Right cardiac atrium (tissue), 5 donors: Measurements from ENCODE around the gene NF2. TPM values are rescaled to one million over a fixed set of nuclear protein-coding genes. Genes with fewer than 3 reads are reported as not detected.
"Not testable (repeated sequence)": the region's sequence is repeated elsewhere in the genome, so short reads cannot be mapped to it uniquely, and the experiment has no call there.

Experiments
- ATAC-seq, 2 donors: fragments of 200-7000 bp; cut with Tn5 transposase; one replicate each; pipeline versions ENCODE4 v1.8.0 to v1.9.1; 2020; ENCODE audit warnings: moderate library complexity in 2 of 2, mild to moderate bottlenecking in 1 of 2
- DNase-seq, 3 donors: peaks; one replicate each; pipeline ENCODE4 v3.0.0-alpha.2; 2020
- H3K27ac ChIP-seq: one replicate; pipeline ENCODE4 v1.5.1; 2013; ENCODE audit warnings: mild to moderate bottlenecking, low read length, control low read depth, moderate library complexity
- H3K27me3 ChIP-seq: one replicate; pipeline ENCODE4 v1.6.1; 2013; ENCODE audit not compliant: control insufficient read depth, insufficient read depth
- H3K4me1 ChIP-seq: one replicate; pipeline ENCODE4 v1.6.1; 2013; ENCODE audit warnings: low read length; ENCODE audit not compliant: control insufficient read depth, insufficient read depth
- H3K4me3 ChIP-seq: one replicate; pipeline ENCODE4 v1.5.1; 2013; ENCODE audit warnings: low read length, control low read depth
- H3K9me3 ChIP-seq: one replicate; pipeline ENCODE4 v1.6.1; 2013; ENCODE audit warnings: low read length; ENCODE audit not compliant: control insufficient read depth
- WGBS: extraction: QIAGEN DNeasy Blood & Tissue Kit; methylation state at CpG from one replicate; pipeline ENCODE4 v1.1.7; 2013; 5-methylcytosine and 5-hydroxymethylcytosine counted together
- intact Hi-C, 4 donors: fragments of 100-400 bp; cut with DNase I; formaldehyde crosslinking; loops; one replicate each; pipeline versions ENCODE4 v1.11.0 to v1.14.0; 2022 to 2023
- polyA plus RNA-seq: library from polyadenylated mRNA; stranded (reverse); fragments of 200-250 nt; gene quantifications from one replicate; pipeline ENCODE4 v1.2.3, GENCODE V29; 2013
- total RNA-seq, 4 donors: library from RNA; stranded (reverse); fragmentation: NEBNext Ultra II Directional; extraction: Animal tissue kit (Norgen Biotek cat#: 25700); gene quantifications; one replicate each; pipeline ENCODE4 v1.2.1, GENCODE V29; 2021
- donor health status: healthy with polysubstance abuse.
- donor health status: DM: no; HTN: yes; CAD: no.
- donor health status: DM: no; HTN: no; CAD: no.
- donor health status: DM: no; HTN: yes; CAD: no; lungs with severe emphysema.
- donor health status: DM: yes; HTN: yes; CAD: no.

The NF2 gene
- total and polyA plus RNA-seq, 5 donors, result 23.4 to 53.9 (median 49.0) TPM

DNA sequence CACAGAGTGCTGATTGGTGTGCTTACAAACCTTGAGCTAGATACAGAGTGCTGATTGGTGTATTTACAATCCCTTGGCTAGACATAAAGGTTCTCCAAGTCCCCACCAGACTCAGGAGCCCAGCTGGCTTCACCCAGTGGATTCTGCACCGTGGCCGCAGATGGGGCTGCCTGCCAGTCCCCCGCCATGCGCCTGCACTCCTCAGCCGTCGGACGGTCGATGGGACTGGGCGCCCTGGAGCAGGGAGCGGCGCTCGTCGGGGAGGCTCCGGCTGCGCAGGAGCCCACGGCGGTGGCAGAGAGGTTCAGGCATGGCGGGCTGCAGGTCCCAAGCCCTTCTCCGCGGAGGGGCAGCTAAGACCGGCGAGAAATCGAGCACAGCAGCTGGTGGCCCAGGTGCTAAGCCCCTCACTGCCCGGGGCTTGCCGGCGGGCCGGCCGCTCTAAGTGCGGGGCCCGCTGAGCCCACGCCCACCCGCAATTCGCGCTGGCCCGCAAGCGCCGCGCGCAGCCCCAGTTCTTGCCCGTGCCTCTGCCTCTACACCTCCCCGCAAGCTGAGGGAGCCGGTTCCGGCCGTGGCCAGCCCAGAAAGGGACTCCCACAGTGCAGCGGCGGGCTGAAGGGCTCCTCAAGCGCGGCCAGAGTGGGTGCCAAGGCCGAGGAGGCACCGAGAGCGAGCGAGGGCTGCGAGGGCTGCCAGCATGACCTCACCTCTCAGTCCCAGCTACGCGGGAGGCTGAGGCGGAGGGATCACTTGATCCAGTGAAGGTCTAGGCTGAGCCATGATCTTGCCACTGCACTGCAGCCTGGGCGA lies 5.4 kb upstream of the NF2 start:
- H3K27me3 ChIP-seq, H3K9me3 ChIP-seq, H3K4me3 ChIP-seq, H3K4me1 ChIP-seq, H3K27ac ChIP-seq, ATAC-seq, intact Hi-C loops: not testable (repeated sequence)
- DNase-seq, result peak in 1 of 3 donors; percentile 58
- WGBS, result 93% methylated on average over 57 of the region's 57 CpGs

DNA sequence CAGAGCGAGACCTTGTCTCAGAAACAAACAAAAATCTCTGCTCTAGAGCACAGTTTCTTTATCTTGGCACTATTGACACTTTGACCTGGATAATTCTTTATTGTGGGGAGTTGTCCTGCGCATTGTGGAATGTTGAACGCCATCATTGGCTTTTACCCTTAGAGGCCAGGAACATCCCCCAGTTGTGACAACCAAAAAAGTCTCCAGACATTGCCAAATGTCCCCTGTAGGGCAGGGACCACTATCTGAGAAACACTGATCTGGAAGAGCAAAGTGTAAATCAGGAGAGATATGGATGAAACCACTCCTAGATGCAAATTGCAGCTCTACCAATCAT lies 4.8 kb upstream of the NF2 start:
- no peak for DNase-seq
- H3K9me3 ChIP-seq, result no peaks in the 10 kb centered on the region
- H3K4me3 ChIP-seq, result no peak overlapping the region
- ATAC-seq, result no peak
- intact Hi-C loops, result no loop called here
- no peak overlapping the region for H3K27ac ChIP-seq
- WGBS, result 95% methylated on average over 3 of the region's 3 CpGs
- H3K27me3 ChIP-seq, result no peaks in the 10 kb centered on the region
- no peaks in the 10 kb centered on the region for H3K4me1 ChIP-seq

DNA sequence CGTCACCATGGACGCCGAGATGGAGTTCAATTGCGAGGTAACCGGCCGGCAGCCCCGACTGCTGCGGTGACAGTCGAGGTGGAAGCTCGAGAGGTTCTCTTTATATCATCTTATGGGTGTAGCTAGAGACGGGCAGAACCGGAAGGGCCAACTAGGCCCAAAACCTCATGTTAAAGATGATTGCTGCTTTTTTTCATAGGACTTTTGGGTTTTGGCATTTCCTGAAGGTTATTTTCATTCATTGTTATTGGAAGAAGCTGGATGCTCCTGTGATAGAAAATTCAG lies 585 bp downstream of the NF2 start:
- DNase-seq, result peak in 1 of 3 donors; percentile 71

DNA sequence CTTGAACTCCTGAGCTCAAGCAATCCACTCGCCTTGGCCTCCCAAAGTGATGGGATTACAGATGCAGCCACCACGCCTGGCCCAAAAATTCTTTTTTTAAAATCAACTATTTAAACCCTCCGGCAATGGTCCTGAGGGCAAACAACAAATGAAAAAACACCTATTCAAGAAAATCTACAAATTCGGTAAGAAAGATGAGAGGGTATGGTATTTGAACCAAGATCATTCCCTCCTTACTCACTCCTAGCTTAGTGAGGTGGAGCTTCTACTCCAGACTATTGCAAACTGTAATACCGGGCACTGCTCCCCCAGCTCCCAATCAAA lies 2.1 kb downstream of the NF2 start:
- 95% methylated on average over 5 of the region's 5 CpGs for WGBS
- no peaks in the 10 kb centered on the region for H3K27me3 ChIP-seq
- H3K4me1 ChIP-seq, result no peaks in the 10 kb centered on the region
- H3K27ac ChIP-seq, result no peak overlapping the region
- ATAC-seq (no peak), DNase-seq (no peak)
- H3K4me3 ChIP-seq, result no peak overlapping the region
- intact Hi-C loops, result no loop called here
- H3K9me3 ChIP-seq, result no peaks in the 10 kb centered on the region

More for the DNA sequence above, 585 bp downstream of the NF2 start:
- WGBS, result 0% methylated on average over 12 of the region's 12 CpGs
- H3K27ac ChIP-seq, result peak overlapping the region; percentile 91
- ATAC-seq, result no peak
- intact Hi-C loops, result no loop called here
- H3K9me3 ChIP-seq, result no peaks in the 10 kb centered on the region
- peak overlapping the region; percentile 77 for H3K4me3 ChIP-seq
- no peaks in the 10 kb centered on the region for H3K27me3 ChIP-seq
- H3K4me1 ChIP-seq, result no peaks in the 10 kb centered on the region

DNA sequence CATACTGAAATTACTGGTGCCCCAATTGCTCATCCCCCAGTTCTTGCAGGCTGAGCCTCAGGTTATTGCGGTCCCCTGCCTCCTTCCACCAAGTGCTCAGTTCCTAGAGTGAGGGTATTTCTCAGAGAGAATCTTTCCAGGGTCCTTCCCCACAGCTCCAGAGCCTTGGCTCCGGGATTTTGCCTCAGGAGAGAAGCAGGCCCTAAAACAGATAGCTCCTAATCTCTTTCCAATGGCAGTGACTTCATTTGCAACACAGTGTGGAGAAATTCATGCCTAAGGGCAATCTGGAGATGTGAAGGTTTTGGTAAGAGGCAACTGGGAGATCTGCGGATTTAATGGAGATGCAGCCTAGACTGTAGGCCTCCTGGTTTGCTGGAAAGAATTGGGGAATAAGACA lies 2.9 kb downstream of the NF2 start:
- ATAC-seq (no peak), DNase-seq (no peak)
- no peaks in the 10 kb centered on the region for H3K9me3 ChIP-seq
- intact Hi-C loops, result no loop called here
- H3K27ac ChIP-seq, result no peak overlapping the region
- 88% methylated on average over 3 of the region's 3 CpGs for WGBS
- H3K4me1 ChIP-seq, result no peaks in the 10 kb centered on the region
- H3K27me3 ChIP-seq, result no peaks in the 10 kb centered on the region
- no peak overlapping the region for H3K4me3 ChIP-seq

DNA sequence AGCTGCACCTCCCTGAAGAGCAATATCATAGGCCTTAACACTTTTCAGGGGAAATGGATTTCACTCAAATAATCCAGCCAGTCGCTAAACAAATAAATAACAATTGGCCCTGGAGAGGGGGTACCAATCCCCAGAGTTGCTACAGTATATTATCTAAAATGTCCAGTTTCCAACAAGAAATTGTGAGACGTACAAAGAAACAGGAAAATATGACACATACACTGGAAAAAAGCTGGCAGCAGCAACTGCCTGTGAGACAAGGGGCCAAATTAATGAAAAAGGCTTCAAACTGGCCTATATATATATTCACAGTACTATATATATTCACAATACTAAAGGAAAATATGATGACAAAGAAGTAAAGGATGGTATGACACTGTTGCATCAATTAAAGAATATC lies 4.0 kb downstream of the NF2 start:
- intact Hi-C loops, result no loop called here
- Histone ChIP-seq H3K27ac (no peak overlapping the region), H3K4me1 (no peaks in the 10 kb centered on the region), H3K9me3 (no peaks in the 10 kb centered on the region), H3K27me3 (no peaks in the 10 kb centered on the region), H3K4me3 (no peak overlapping the region)
- ATAC-seq (no peak), DNase-seq (no peak)
- 52% methylated on average over 2 of the region's 2 CpGs for WGBS

DNA sequence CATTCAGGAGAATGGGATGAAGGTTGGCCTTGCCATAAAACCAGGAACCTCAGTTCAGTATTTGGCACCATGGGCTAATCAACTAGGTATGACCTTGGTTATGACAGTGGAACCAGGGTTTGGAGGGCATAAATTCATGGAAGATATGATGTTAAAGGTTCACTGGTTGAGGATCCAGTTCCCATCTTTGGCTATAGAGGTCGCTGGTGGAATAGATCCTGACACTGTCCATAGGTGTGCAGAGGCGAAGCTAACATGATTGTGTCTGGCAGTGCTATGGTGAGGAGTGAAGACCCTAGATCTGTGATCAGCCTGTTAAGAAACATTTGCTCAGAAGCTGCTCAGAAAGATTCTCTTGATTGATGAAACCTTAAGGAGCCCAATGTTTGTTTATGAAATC lies 5.7 kb downstream of the NF2 start:
- ATAC-seq, result no peak
- WGBS, result 63% methylated on average over 2 of the region's 2 CpGs
- intact Hi-C loops, result no loop called here

DNA sequence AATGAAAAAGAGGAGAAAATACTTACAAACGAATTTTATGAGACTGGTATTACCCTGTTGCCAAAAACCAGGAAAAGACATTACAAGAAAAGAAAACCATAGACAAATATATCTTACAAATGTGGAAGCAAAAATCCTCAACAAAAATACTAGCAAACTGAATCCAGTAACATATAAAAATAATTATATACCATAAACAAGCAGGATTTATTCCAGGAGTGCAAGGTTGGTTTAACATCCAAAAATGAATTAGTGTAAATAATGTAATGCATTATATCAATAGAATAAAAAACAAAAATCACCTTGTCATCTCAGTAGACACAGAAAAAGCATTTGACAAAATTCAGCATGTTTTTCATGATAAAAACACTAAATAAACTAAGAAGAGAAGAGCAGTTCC lies 7.3 kb downstream of the NF2 start:
- Histone ChIP-seq H3K4me1 (peaks cover 2% of the 10 kb centered on the region), H3K27ac (no peak overlapping the region), H3K9me3 (no peaks in the 10 kb centered on the region), H3K4me3 (no peak overlapping the region), H3K27me3 (no peaks in the 10 kb centered on the region)
- ATAC-seq, result no peak
- no peak for DNase-seq
- intact Hi-C loops, result no loop called here
- 97% methylated on average over 1 of the region's 1 CpG for WGBS

More for the DNA sequence above, 5.7 kb downstream of the NF2 start:
- no peak for DNase-seq
- Histone ChIP-seq H3K4me1 (no peaks in the 10 kb centered on the region), H3K27ac (no peak overlapping the region), H3K4me3 (no peak overlapping the region), H3K9me3 (no peaks in the 10 kb centered on the region), H3K27me3 (no peaks in the 10 kb centered on the region)

DNA sequence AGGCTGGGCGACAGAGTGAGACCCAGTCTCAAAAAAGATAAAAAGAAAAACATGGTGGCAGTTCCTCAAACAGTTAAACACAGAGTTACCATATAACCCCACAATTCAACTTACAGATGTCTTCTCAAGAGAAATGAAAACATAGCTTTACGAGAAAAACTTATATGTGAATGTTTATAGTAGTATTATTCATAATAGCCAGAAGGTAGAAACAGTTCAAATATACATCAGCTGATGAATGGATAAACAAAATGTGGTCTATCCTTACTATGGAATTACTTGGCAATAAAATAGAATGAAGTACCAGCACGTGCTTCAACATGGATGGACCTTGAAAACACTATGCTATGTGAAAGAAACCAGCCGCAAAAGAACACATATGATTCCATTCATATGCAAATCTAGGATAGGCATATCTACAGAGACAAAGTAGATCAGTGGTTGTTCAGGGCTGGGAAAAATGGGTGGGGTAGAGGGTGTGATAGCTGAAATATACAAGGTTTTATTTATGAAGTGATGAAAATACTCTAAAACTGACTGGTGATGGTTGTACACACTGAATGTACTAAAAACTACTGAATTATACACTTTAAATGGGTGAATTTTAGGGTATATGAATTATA lies 12.4 kb downstream of the NF2 start:
- H3K27ac ChIP-seq, result no peak overlapping the region
- intact Hi-C loops, result no loop called here
- DNase-seq (no peak), ATAC-seq (no peak)
- H3K9me3 ChIP-seq, result no peaks in the 10 kb centered on the region
- 92% methylated on average over 4 of the region's 4 CpGs for WGBS
- H3K27me3 ChIP-seq, result no peaks in the 10 kb centered on the region
- peaks cover 4% of the 10 kb centered on the region for H3K4me1 ChIP-seq
- no peak overlapping the region for H3K4me3 ChIP-seq

DNA sequence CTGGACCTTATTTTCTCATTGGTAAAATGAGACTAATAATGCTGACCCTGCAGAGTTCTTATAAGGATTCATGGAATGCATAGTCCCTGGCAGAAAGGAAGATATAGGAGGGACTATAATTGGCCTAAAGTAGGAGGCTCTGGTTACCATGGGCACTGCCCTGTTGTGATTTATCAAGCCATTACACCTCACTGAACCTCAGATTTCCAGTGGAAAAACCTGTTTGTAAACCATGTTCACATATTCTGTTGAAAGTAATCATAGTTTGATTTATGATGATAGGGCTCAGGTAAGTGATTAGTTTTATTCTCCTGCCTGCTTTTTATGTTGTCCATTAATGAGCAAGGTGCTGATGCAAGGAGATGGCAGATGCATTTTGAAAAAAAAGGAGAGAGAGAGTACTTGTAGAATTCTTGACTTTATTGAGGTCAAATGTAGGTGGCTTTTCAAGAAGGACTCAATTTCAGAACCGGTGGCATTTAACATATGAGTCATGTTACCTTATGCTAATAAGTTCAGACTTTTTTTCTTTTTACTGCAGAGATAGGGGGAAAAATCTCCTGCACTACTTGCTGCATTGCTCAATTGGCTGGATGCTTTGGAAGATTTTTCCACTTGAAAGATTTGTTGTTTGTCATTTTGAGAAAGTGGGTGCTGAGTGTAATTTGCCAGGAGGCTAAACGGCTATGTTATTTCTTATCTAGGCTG lies 14.6 kb downstream of the NF2 start:
- no peaks in the 10 kb centered on the region for H3K9me3 ChIP-seq
- no peak for DNase-seq
- intact Hi-C loops, result no loop called here
- ATAC-seq, result no peak
- H3K27me3 ChIP-seq, result no peaks in the 10 kb centered on the region
- WGBS, result 28% methylated on average over 2 of the region's 2 CpGs
- no peak overlapping the region for H3K27ac ChIP-seq
- peaks cover 6% of the 10 kb centered on the region for H3K4me1 ChIP-seq
- H3K4me3 ChIP-seq, result no peak overlapping the region

DNA sequence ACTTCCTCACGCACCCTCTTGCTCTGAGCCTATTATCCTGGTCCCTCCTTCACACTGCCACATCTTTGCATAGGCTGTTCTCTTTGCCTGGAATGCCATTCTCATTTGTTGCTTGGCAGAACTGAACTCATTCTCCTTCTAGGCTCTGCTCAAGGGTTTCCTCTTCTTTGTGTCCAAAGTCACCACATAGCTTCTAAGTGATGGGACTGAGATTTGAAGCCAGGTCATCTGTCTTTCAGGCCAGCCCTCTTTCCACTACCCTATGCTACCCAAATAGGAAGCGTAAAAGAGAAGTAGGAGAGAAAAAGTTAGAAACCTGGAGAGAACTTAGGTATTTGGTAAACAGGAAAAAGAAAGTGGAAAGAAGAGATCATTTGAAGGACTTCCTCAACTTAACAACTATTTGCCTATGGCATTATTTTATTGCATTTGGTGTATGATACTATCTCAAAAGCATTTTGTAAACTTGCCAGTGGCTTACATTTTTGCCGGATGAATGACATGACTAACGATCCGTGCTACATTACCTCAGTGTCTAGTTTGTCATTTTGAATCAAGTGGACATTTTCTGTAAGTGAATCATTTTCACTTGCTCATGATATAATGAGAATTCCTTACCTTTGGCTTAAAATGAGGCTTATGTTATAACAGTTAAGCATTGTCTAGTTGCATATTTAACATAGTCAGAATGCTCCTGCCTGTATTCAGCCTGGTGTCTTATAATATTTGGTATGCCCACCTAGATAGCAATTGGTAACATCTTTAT lies 18.5 kb downstream of the NF2 start:
- intact Hi-C loops, result no loop called here
- WGBS, result 36% methylated on average over 5 of the region's 5 CpGs
- peaks cover 4% of the 10 kb centered on the region for H3K4me1 ChIP-seq
- no peak for ATAC-seq
- H3K27me3 ChIP-seq, result no peaks in the 10 kb centered on the region
- DNase-seq, result no peak
- no peaks in the 10 kb centered on the region for H3K9me3 ChIP-seq
- no peak overlapping the region for H3K4me3 ChIP-seq
- H3K27ac ChIP-seq, result no peak overlapping the region
